ENCODE data around the gene HOXC12. TPM values are rescaled to one million over a fixed set of nuclear protein-coding genes. Genes with fewer than 3 reads are reported as not detected.

HOXC12 gene
- total RNA-seq, 1 donor from 2014 or later, result not detected

- H3K4me1 ChIP-seq (ENCODE audit: insufficient read depth, low read length), result no peaks in the 10 kb centered on the region
- Mint-ChIP-seq H3K9me3 (ENCODE audit: unreplicated experiment) (peaks cover 30% of the 10 kb centered on the region), H3K36me3 (ENCODE audit: low read depth, unreplicated experiment) (peaks cover 4% of the 10 kb centered on the region), H3K27me3 (ENCODE audit: low read depth, unreplicated experiment) (peaks cover 81% of the 10 kb centered on the region), H3K27ac (ENCODE audit: unreplicated experiment) (no peak overlapping the region), H3K4me3 (ENCODE audit: unreplicated experiment) (no peak overlapping the region), H3K4me1 (ENCODE audit: low read depth, unreplicated experiment) (no peaks in the 10 kb centered on the region)
- no peak overlapping the region for H2AFZ ChIP-seq (ENCODE audit: low read depth, low read length)
- H3K27me3 ChIP-seq (ENCODE audit: insufficient read depth, low read length), result peaks cover 91% of the 10 kb centered on the region
- peaks cover 7% of the 10 kb centered on the region for H3K9me3 ChIP-seq (ENCODE audit: insufficient read depth, low read depth, low read length)
- no peaks in the 10 kb centered on the region for H3K36me3 ChIP-seq (ENCODE audit: insufficient read depth, low read length)
- no peak overlapping the region for H3K27ac ChIP-seq (ENCODE audit: low read depth, low read length)
- H3K4me2 ChIP-seq (ENCODE audit: low read length), result no peak overlapping the region
- H3K4me3 ChIP-seq (ENCODE audit: insufficient read depth, low read depth, low read length), result no peak overlapping the region
- H4K20me1 ChIP-seq (ENCODE audit: insufficient read depth, low read length), result no peaks in the 10 kb centered on the region
- no peak for TF ChIP-seq EZH2 (IDR thresholded peaks at IDR 0.05; ENCODE audit: insufficient read depth, low read length)
- no peak for TF ChIP-seq CTCF (IDR thresholded peaks at IDR 0.05; ENCODE audit: insufficient read depth, low read depth, low read length)
- no peak overlapping the region for H3K9ac ChIP-seq (ENCODE audit: low read length)
- H3K79me2 ChIP-seq (ENCODE audit: insufficient read depth, low read length), result no peaks in the 10 kb centered on the region
- DNase-seq (ENCODE audit: low read depth) (no peak), FAIRE-seq (no peak)
Observed at GRCh38 chr12:53959314-53959713, 4.6 kb downstream of the HOXC12 start.

- TF ChIP-seq EZH2 (IDR thresholded peaks at IDR 0.05; ENCODE audit: insufficient read depth, low read length) (no peak), CTCF (IDR thresholded peaks at IDR 0.05; ENCODE audit: insufficient read depth, low read depth, low read length) (no peak)
- Histone ChIP-seq H3K36me3 (ENCODE audit: insufficient read depth, low read length) (no peaks in the 10 kb centered on the region), H3K9me3 (ENCODE audit: insufficient read depth, low read depth, low read length) (peaks cover 7% of the 10 kb centered on the region), H3K4me1 (ENCODE audit: insufficient read depth, low read length) (no peaks in the 10 kb centered on the region), H4K20me1 (ENCODE audit: insufficient read depth, low read length) (no peaks in the 10 kb centered on the region), H3K27me3 (ENCODE audit: insufficient read depth, low read length) (peaks cover 93% of the 10 kb centered on the region), H3K9ac (ENCODE audit: low read length) (no peak overlapping the region), H3K4me2 (ENCODE audit: low read length) (no peak overlapping the region), H3K4me3 (ENCODE audit: insufficient read depth, low read depth, low read length) (no peak overlapping the region), H3K79me2 (ENCODE audit: insufficient read depth, low read length) (no peaks in the 10 kb centered on the region), H2AFZ (ENCODE audit: low read depth, low read length) (no peak overlapping the region), H3K27ac (ENCODE audit: low read depth, low read length) (no peak overlapping the region)
- Mint-ChIP-seq H3K9me3 (ENCODE audit: unreplicated experiment) (peaks cover 31% of the 10 kb centered on the region), H3K36me3 (ENCODE audit: low read depth, unreplicated experiment) (peaks cover 4% of the 10 kb centered on the region), H3K27me3 (ENCODE audit: low read depth, unreplicated experiment) (peaks cover 89% of the 10 kb centered on the region), H3K4me3 (ENCODE audit: unreplicated experiment) (no peak overlapping the region), H3K27ac (ENCODE audit: unreplicated experiment) (no peak overlapping the region), H3K4me1 (ENCODE audit: low read depth, unreplicated experiment) (no peaks in the 10 kb centered on the region)
- FAIRE-seq, result no peak
- DNase-seq (ENCODE audit: low read depth), result no peak
Observed at GRCh38 chr12:53960187-53961024, 5.7 kb downstream of the HOXC12 start.

All from astrocyte (in vitro differentiated cells and primary cell).